GM18861 (cell line): Measurements from ENCODE around the gene EPB41L4B.

ENCODE experiments used
- ATAC-seq: cut with Tn5 transposase; IDR thresholded peaks from one replicate; pipeline ENCODE4 v1.9.1; 2021; ENCODE audit not compliant: unreplicated experiment

EPB41L4B gene

DNA sequence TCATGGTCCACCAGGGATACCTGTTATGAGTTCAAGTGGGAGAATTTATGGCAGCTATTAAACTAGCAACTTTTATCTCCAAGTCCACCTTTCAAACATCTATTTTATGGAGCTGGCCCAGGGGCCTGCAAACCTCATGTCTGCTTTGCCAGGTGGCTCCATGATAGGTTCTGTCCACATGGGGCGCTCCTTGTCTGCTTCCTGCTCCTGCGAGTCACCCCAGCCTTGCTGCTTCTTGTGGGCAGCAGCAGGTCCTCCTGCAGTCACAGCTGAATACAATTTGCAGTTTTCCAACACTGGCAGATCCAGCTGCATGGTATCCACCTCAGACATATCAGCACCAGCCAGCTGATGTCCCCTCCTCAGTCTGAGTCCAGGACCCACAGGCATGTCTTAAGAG is 114.2 kb downstream of the EPB41L4B start:
- ATAC-seq, result no peak

DNA sequence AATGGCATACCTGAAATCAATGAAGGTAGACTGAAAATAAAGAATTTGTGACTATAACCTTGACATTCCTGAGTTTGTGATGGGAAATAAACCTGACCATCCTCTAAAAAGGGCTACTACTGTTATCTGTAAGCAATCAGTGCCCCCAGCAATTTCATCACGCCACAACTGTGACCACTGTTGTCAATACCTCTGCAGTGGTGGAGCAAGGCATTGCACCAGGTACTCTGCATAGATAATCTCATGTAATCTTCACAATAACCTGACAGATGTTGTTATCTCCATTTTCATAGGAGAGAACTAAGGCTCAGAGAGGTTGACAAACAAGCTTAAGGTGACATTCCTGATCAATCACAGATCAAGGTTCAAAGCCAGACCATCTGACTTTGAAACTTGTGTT is 115.3 kb downstream of the EPB41L4B start:
- no peak for ATAC-seq

DNA sequence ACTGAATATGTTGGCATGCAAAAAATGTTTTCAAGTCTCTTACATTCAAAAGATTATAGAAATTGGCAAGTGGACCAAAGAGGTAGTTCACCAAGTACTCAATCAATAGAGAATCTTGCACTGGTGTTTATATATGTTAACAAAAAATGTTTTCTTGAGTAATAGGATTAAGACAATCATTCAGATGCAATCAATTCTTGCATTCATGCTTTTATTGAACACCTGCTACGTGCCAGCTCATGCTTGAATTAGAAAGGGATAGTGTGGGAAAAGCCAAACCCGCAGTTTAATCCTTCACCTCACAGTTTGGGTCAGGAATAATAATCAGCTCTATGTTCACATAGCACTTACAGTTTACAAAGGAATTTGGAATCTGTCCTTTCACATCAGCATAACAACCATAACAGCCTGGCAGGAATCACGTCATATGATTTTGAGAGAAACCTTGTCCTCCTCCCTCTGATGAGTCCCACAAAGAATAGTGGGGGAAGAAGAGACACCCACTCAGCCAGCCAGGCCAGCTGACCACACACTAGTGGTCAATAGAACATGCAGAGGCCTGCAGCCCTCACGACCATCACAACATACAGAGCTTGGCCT is 117.0 kb downstream of the EPB41L4B start:
- ATAC-seq, result no peak

DNA sequence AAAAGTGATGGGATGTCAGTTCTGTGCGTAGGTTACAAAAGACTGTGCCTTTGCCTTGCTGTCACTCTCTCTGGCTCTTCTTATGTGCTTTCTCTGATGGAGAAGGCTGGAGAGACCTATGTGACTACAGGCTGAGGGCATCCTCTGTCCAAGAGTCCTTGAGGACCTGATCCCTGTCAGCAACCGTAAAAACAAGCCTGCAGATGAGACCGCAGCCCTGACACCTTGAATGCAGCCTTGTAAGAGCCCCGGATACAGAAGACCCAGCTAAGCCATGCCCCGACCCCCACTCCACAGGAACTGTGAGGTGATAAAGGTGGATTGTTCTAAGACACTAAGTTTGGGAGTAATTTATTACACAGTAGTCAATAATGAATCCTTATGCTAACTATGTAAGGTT is 121.2 kb downstream of the EPB41L4B start:
- no peak for ATAC-seq

DNA sequence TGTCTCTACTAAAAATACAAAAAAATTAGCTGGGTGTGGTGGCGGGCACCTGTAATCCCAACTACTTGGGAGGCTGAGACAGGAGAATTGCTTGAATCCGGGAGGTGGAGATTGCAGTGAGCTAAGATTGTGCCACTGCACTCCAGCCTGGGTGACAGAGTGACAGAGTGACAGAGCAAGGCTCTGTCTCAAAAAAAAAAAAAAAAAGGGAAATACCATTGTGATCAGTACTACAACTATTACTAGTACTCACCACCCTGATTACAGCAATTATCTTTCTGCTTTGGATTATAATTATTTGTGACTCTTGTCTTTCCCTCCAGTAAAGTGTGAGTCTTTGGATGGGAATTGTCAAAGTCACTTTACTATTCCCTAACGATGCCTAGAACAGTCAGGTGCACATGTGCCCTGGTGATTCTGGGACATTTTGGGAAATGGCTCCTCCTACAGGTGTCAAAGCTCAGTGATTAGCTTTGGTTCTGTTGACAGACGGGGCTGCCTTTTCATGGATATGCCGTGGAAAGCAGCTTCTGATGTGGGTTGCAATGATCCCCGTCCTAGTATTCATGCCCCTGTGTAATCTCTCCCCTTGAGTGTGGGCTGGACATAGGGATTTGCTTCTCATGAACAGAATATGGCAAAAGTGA is 122.0 kb downstream of the EPB41L4B start:
- ATAC-seq, result no peak

DNA sequence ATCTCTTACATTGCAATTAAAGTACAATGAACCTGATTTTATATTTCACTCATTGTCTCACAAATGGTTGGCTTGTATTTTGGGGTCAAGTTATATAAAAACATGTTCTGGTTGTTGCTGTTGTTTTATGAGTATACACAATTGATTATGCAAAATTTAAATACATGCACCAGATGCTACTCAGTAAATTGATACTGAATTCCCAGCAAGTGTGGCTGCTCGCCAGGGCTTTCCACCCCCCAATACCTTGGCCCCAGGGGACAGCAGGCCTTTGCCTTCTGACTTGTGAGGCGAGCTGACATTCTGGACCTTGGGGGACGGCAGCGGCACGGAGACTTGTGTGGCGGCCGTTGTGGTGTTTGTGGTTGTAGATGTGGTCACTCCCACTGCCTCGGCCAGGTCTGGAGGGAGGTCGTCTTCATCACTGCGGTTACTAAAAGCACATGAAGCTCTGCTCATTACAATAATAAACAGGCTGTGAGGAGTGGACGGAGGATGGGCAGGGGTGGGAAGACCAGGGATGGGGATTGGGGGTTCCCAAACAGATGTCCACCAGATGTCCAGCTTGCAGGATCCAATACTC is 126.8 kb downstream of the EPB41L4B start:
- ATAC-seq, result no peak

DNA sequence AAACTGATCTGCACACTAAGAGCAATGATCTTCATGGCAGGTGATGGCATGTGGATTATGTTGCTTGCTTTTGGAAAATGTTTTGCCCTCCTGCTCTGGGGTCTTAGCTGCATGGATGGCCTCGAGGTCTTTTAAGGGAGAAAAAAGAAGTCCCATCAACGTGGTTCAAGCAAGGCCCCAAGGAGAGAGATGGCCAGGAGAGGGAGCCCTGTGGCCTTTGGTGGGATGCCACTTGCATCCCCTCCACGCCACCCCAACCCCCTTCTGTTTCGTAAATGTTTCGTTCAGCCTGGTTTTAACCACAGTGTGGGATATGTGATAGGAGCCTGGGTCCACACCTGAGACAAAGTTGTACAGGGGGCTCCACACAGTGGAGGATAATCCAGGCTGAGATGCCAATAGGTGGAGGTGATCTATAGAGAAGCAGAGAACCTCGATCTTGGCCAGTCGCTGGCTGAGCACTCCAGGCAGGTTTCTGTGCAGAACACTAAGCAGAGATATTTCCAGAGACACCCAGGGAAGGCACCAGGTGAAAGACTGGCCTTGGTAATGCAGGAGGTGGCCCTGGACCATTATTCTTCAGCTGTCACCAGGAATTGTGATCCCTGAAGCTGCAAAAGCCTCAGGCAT is 128.0 kb downstream of the EPB41L4B start:
- no peak for ATAC-seq

DNA sequence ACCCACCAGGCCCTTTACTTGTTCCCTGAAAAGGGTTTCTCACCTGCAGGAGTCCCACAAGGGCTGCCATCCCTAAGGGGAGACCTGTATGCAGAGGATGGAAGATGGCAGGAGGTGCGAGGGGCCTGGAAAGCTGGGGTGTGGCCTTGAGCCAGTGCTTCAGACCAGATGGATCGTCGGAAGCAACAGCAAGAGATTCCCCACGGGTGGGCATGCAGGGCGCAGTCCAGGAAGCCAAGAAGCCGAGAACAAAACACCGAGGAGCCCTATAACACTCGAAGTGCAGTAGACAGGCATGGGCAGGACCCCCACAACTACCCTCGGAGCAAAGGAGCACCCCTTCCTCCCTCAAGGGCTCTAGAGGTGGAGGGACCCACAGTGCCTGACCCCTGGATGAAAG is 129.1 kb downstream of the EPB41L4B start:
- no peak for ATAC-seq

DNA sequence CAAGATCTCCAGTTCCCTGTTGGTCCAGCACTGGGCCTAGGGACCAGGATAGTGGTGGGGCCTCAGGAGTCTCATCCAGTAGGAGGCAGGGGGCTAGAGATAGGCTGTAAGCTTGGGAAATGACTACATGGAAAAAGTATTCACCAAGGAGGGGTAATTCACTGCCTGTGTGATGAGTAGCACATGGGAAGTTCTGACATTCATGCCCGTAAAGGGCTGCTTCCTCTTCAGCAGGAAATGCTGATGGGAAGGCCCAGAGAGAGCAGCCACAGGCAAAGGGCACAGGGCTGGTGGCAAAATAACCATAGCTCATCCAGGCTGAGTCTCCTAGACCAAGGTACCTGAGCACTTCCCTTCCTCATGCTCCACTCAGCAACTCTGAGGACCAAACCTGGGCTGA is 130.7 kb downstream of the EPB41L4B start:
- ATAC-seq, result no peak

DNA sequence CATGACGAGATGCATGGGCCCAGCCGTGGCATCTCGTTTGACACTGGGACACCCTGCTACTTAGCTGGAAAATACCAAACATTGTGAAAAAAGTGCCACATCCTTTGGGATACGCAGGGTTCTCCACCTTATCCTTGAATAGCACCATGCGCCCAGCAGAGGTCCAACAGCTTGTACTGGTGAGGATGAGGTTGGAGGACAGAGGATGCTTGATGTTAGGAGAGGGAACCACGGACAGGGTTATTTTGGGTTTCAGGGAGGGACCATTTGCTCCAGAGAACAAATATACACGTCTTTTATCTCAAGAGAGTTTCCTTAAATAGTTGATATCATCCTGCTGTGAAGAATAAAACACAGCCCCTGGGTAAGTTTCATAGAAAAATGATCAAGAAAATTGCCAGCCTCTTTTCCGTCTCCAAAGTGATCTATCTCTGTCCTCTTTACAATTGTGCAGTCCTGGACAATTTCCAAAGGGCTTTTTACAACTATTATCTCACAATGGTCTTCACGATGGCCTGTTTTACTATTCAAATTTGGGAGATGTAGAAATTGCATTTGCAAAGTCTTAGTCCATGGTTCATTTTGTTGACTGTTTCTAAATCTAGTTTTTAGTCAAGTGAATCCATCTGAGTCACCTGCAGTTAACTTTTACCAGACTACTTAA is 133.9 kb downstream of the EPB41L4B start:
- ATAC-seq, result no peak

DNA sequence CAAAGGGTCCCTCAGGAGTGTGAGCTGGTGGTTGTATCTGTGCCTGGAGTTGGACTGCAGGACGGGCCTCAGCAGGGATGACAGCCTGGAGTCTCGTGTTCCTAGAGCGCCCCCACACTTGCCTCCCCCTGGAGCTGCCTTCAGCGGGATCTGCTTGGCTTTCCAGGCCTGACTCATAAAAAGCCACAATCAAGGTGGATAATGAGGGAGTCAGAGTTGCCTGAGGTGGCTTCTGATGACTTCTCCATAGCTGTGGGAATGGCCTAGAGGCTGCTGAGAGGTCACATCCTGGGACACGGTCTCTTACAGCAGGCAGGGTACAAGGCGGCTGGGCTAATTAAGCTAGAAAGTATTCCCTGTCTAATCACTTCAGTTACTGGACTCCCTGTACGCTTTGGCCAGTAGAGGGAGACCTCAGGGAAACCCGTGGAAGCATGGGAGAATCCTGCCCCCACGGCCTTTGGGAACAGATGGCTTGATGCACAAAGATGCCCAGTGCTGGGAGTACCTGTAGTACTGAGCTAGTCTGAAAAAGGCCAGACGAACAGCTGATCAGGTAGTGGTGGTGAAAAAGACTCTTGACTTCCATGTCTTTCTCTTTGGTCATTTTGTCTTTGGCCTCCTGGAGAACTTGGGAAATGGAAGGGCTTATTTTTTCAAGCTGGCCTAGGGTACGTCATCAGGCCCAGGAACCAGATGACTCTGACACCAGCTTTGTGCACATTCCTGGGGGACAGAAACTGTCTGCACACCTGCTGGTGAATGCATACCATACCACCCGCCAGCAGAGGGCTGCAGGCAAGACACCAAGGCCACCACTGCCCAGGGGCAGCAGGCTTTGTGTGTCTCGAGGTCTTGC is 137.7 kb downstream of the EPB41L4B start:
- ATAC-seq, result no peak

DNA sequence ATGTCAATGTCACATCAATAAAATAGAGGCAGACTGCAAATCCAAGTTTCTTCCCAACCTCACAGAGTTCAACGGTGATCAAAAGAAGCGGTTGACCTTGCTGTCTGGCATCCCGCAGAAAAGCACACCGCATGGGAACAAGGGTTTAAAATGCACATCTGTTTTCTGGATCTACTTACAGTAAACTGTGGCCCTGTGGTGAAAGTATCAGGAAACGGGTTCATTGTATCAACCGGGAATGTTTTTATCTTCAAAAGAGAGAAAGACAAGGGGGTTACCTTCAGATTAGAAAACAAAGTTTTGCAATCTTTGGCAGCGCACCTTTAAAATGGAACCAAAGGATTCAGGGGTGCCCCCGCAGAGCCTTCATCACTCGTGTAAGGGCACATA is 138.3 kb downstream of the EPB41L4B start:
- ATAC-seq, result no peak

DNA sequence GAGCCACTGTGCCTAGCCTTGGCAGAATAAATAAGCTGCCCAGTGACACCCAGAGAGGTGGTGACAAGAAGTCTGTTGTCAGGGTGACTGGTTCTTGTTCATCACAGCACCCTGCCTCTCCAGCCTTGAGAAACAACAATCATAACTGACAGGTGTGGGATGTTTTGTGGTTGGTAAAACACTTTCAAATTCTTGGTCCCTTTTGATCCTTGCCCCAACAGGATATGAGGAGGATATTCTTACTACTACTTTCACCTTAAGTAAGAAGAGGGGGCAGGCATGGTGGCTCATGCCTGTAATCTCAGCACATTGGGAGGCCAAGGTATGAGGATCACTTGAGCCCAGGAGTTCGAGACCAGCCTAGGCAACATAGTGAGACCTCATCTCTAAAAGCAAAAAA is 139.6 kb downstream of the EPB41L4B start:
- no peak for ATAC-seq

DNA sequence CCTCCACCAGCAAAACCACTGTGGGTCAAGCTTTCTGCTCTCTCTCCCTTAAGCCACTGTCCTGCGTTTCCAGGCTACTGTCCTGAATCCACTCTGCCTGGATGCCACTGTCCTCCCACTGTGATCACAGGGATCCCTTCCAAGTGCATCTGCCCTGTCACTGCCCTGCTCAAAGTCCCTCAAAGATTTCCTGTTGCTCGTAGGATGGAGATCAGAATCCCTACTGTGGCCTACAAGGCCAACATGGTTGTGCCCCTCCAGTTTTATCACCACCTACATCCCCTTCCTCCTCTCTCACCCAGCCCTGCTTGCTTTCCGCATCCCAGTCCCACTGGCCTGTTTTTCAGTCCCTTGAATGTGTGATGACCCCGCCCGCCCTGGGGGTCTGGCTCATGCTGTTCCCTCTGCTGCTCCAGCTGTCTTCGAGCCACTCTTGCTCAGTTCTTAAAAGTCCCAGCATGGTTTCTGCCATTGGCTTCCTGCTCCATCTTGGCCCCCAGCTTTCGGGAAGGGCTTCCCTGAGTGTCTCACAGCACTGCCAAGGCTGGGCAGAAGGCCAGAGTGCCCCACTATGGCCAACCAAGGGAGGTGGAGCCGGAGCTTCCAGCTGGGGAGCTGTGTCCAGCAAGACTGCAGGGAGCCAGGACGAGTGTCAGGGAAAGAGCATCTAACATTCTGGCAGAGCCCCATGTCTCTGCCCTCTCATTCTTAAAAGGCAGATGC is 140.9 kb downstream of the EPB41L4B start:
- ATAC-seq, result no peak

DNA sequence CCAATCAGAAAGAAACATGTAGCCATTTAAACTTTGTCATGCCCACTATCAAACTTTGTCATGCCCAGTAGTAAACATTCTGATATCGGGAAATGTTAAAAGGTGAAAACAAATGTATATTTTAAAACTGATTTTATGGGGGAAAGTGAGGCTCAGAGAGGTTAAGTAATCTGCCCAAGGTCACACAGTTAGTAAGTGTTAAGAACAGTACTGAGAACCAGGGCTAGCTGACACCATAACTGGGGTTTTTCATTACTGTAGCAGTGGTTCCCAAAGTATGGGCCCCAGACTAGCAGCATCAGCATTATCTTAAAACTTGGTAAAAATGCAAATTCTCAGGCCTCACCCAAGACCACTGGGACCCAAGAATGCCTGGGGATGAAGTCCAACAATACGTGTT is 143.9 kb downstream of the EPB41L4B start:
- ATAC-seq, result no peak

DNA sequence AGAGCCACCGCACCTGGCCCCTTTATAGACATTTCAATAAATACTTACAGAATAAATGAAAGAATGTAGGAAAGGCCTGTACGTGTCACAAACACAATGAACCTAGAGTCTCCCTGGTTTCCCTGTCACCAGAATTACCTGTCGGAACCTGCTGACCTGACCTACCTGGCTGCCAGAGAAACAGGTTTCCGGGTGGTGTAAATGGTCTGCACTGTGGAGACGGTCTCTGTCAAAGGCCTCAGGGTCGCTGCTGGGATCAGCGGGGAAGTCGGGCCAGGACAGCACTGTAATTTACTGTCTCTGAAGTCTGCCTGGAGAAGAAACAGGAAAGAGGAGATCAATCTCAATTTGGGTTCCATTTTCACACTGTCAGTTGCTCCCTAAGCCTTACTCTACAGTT is 144.5 kb downstream of the EPB41L4B start:
- ATAC-seq, result no peak

DNA sequence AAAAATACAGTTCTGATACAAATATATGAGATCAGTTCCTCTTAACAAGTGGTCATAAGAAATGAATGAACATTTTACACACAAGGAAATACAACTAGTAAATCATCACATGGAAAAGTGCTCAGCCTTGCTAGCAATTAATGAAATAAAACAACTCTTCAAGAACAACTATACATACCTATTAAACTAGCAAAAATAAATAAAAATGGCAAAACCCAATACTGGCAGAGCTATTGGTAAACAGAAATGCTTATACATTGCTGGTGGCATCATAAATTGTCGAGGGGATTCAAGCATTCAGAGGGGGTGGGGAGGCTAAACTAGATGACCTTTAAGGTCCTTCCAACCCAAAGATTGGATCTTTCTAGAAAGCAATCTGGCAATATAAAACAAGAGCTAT is 147.9 kb downstream of the EPB41L4B start:
- no peak for ATAC-seq

DNA sequence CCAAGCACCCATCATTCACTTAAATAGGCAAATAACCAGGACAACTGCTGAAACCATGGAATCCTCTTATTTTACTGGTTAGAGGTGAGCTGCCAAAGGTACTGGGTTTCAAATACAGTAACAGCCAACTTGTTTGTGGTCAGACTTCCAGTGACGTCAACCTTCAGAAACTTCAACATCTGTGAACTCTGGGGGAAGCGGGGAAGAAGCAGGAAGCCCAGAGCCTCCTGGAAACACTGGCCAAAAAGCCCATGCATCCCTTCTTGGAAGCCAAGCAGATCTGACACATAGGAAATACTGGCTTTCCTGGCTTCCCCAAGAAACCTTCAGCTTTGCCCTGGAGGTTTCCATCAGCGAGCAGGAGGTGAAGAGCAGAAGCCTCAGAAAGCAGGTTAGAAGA is 148.9 kb downstream of the EPB41L4B start:
- ATAC-seq, result no peak

DNA sequence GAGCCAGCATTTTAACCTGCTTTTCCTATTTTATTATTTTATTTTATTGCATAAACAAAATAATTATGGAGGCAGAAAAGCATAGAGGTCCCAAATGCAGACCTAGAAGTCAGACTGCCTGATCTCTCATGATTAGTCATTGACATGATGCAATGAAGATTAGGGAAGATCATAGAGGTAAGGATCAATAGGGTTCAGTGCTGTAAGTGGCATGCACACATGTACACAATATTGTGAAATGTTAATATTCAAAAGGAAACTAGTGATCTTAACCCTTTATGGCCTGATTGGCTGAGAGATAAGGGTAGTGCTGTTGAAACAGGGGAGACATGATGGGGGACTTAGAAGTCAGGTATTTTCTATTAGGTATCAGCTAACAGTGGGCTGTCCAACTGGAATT is 152.7 kb downstream of the EPB41L4B start:
- ATAC-seq, result no peak

DNA sequence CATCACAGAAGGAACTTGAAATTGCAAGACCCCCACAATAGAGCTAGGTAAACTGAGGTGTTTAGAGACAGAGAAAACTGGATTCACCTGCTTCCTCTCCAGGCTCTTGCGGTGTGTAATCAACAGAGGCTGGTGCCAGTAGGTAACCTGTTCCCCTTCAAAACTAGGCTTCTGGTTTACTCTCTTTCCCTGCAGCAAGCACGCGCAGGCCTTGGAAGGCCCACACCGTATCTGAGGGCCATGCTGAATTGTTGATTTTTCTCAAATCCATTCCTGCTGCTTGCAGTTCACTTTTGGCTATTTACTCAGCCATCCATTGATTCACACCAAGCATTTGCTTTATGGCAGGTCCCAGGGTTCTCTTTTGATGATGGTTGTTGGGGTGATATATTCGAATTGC is 153.1 kb downstream of the EPB41L4B start:
- ATAC-seq, result no peak
